Karpas-422 (cell line): ENCODE results near the gene PLA2G4A. TPM values are rescaled to one million over a fixed set of nuclear protein-coding genes. Genes with fewer than 3 reads are reported as not detected.
"Not testable (repeated sequence)": the region's sequence is repeated elsewhere in the genome, so short reads cannot be mapped to it uniquely, and the experiment has no call there.

Source experiments
- DNase-seq: peaks from one replicate; pipeline ENCODE4 v3.0.0-alpha.2; 2015
- H2AFZ ChIP-seq: fragments of 200-600 bp; sonication (generic); 2 replicates; pipeline ENCODE4 v1.6.1; 2014; ENCODE audit warnings: antibody characterized with exemption, low read length, mixed read lengths
- H3K27ac ChIP-seq: fragments of 200-600 bp; sonication (generic); 2 replicates; pipeline ENCODE4 v1.5.1; 2014; ENCODE audit warnings: mild to moderate bottlenecking, low read length, moderate library complexity
- H3K27me3 ChIP-seq: fragments of 200-600 bp; sonication (generic); 2 replicates; pipeline ENCODE4 v1.6.1; 2014; ENCODE audit warnings: low read length, mixed read lengths
- H3K36me3 ChIP-seq: fragments of 200-600 bp; sonication (generic); 2 replicates; pipeline ENCODE4 v1.6.1; 2014; ENCODE audit warnings: low read length, mixed read lengths; ENCODE audit not compliant: insufficient read depth
- H3K4me1 ChIP-seq: fragments of 200-600 bp; sonication (generic); 2 replicates; pipeline ENCODE4 v1.6.1; 2014; ENCODE audit warnings: mild to moderate bottlenecking, low read length, mixed read lengths
- H3K4me2 ChIP-seq: fragments of 200-600 bp; sonication (generic); 2 replicates; pipeline ENCODE4 v1.6.1; 2014; ENCODE audit warnings: low read length, low read depth, mild to moderate bottlenecking; ENCODE audit not compliant: poor library complexity, severe bottlenecking
- H3K4me3 ChIP-seq: fragments of 200-600 bp; sonication (generic); 2 replicates; pipeline ENCODE4 v1.5.1; 2014; ENCODE audit warnings: mild to moderate bottlenecking, antibody characterized with exemption, low read length, mixed read lengths
- H3K79me2 ChIP-seq: fragments of 200-600 bp; sonication (generic); 2 replicates; pipeline ENCODE4 v1.6.1; 2014; ENCODE audit warnings: mild to moderate bottlenecking, low read length, mixed read lengths
- H3K9ac ChIP-seq: fragments of 200-600 bp; sonication (generic); 2 replicates; pipeline ENCODE4 v1.6.0; 2014; ENCODE audit warnings: low read length
- H3K9me2 ChIP-seq: fragments of 200-600 bp; sonication (generic), shearing (Covaris generic); replicated peaks from 2 replicates; pipeline ENCODE4 v1.6.0; 2014; ENCODE audit warnings: mild to moderate bottlenecking, low read length, moderate library complexity; ENCODE audit not compliant: insufficient read depth
- H3K9me3 ChIP-seq: fragments of 300-700, 200-600 bp; sonication (generic); 2 replicates; pipeline ENCODE4 v1.6.1; 2014; ENCODE audit warnings: low read length, mixed read lengths
- H4K20me1 ChIP-seq: fragments of 200-600 bp; sonication (generic); 2 replicates; pipeline ENCODE4 v1.6.1; 2014; ENCODE audit warnings: mild to moderate bottlenecking, antibody characterized with exemption, low read length, low read depth; ENCODE audit not compliant: insufficient read depth
- total RNA-seq: library from RNA; depleted of rRNA; stranded (reverse); fragments of >200 nt; shearing (Covaris generic); gene quantifications from 2 replicates; pipeline ENCODE4 v1.2.3, GENCODE V29; 2014; ENCODE audit warnings: low replicate concordance

Gene PLA2G4A
- total RNA-seq, 1 experiment from 2014 or later: not detected

- not testable (repeated sequence) for H4K20me1 ChIP-seq, H3K79me2 ChIP-seq, H2AFZ ChIP-seq, H3K27me3 ChIP-seq, H3K36me3 ChIP-seq, H3K9me3 ChIP-seq, H3K4me2 ChIP-seq, H3K4me3 ChIP-seq, H3K9me2 ChIP-seq, H3K9ac ChIP-seq, H3K4me1 ChIP-seq, H3K27ac ChIP-seq
- peak; percentile 43 for DNase-seq
These were observed 88.5 kb downstream of the PLA2G4A start for GRCh38 chr1:186917106-186917786.

GRCh38 chr1:186921386-186921785 is 92.6 kb downstream of the PLA2G4A start:
- not testable (repeated sequence) for H3K27ac ChIP-seq, H3K9ac ChIP-seq, H3K9me3 ChIP-seq, H2AFZ ChIP-seq, H3K4me2 ChIP-seq, H3K9me2 ChIP-seq, H3K27me3 ChIP-seq, H3K4me1 ChIP-seq, H3K79me2 ChIP-seq, DNase-seq, H3K4me3 ChIP-seq, H3K36me3 ChIP-seq, H4K20me1 ChIP-seq

GRCh38 chr1:186922814-186923213 is 94.1 kb downstream of the PLA2G4A start:
- H3K9ac ChIP-seq, H3K4me2 ChIP-seq, DNase-seq, H2AFZ ChIP-seq, H4K20me1 ChIP-seq, H3K9me3 ChIP-seq, H3K4me3 ChIP-seq, H3K27ac ChIP-seq, H3K27me3 ChIP-seq, H3K9me2 ChIP-seq, H3K4me1 ChIP-seq, H3K36me3 ChIP-seq, H3K79me2 ChIP-seq: not testable (repeated sequence)

GRCh38 chr1:186923486-186923885 is 94.7 kb downstream of the PLA2G4A start:
- H3K4me1 ChIP-seq: no peaks in the 10 kb centered on the region
- H3K9me2 ChIP-seq: no peaks in the 10 kb centered on the region
- no peak overlapping the region for H3K9ac ChIP-seq
- no peaks in the 10 kb centered on the region for H3K9me3 ChIP-seq
- H4K20me1 ChIP-seq: no peaks in the 10 kb centered on the region
- no peak overlapping the region for H2AFZ ChIP-seq
- no peaks in the 10 kb centered on the region for H3K79me2 ChIP-seq
- no peak overlapping the region for H3K4me3 ChIP-seq
- no peaks in the 10 kb centered on the region for H3K27me3 ChIP-seq
- no peaks in the 10 kb centered on the region for H3K36me3 ChIP-seq
- no peak overlapping the region for H3K4me2 ChIP-seq
- DNase-seq: no peak
- H3K27ac ChIP-seq: no peak overlapping the region

GRCh38 chr1:186925881-186926669 is 97.3 kb downstream of the PLA2G4A start:
- Histone ChIP-seq H2AFZ (no peak overlapping the region), H3K9me2 (no peaks in the 10 kb centered on the region), H3K27me3 (no peaks in the 10 kb centered on the region), H4K20me1 (no peaks in the 10 kb centered on the region), H3K36me3 (no peaks in the 10 kb centered on the region), H3K9me3 (no peaks in the 10 kb centered on the region), H3K79me2 (no peaks in the 10 kb centered on the region), H3K4me2 (no peak overlapping the region), H3K9ac (no peak overlapping the region), H3K4me3 (no peak overlapping the region), H3K4me1 (no peaks in the 10 kb centered on the region), H3K27ac (no peak overlapping the region)
- no peak for DNase-seq

- Histone ChIP-seq H3K4me1 (no peaks in the 10 kb centered on the region), H3K4me3 (no peak overlapping the region), H3K4me2 (no peak overlapping the region), H2AFZ (no peak overlapping the region), H3K9me3 (no peaks in the 10 kb centered on the region), H3K9ac (no peak overlapping the region), H3K27ac (no peak overlapping the region), H3K79me2 (no peaks in the 10 kb centered on the region), H3K36me3 (no peaks in the 10 kb centered on the region), H3K9me2 (no peaks in the 10 kb centered on the region), H3K27me3 (no peaks in the 10 kb centered on the region), H4K20me1 (no peaks in the 10 kb centered on the region)
- no peak for DNase-seq
These were observed 99.1 kb downstream of the PLA2G4A start for GRCh38 chr1:186927884-186928283.

- no peaks in the 10 kb centered on the region for H3K79me2 ChIP-seq
- H3K27me3 ChIP-seq: no peaks in the 10 kb centered on the region
- H3K4me2 ChIP-seq: no peak overlapping the region
- no peaks in the 10 kb centered on the region for H3K36me3 ChIP-seq
- H3K9me3 ChIP-seq: no peaks in the 10 kb centered on the region
- H3K4me1 ChIP-seq: no peaks in the 10 kb centered on the region
- no peaks in the 10 kb centered on the region for H3K9me2 ChIP-seq
- no peak overlapping the region for H3K4me3 ChIP-seq
- H3K27ac ChIP-seq: no peak overlapping the region
- DNase-seq: no peak
- H3K9ac ChIP-seq: no peak overlapping the region
- no peak overlapping the region for H2AFZ ChIP-seq
- H4K20me1 ChIP-seq: no peaks in the 10 kb centered on the region
These were observed 101.5 kb downstream of the PLA2G4A start for GRCh38 chr1:186930238-186930637.

GRCh38 chr1:186937016-186937670 is 108.4 kb downstream of the PLA2G4A start:
- H3K27me3 ChIP-seq: no peaks in the 10 kb centered on the region
- no peak overlapping the region for H3K9ac ChIP-seq
- no peaks in the 10 kb centered on the region for H3K79me2 ChIP-seq
- no peaks in the 10 kb centered on the region for H4K20me1 ChIP-seq
- H3K9me2 ChIP-seq: no peaks in the 10 kb centered on the region
- no peaks in the 10 kb centered on the region for H3K9me3 ChIP-seq
- no peak overlapping the region for H3K4me2 ChIP-seq
- no peak overlapping the region for H3K4me3 ChIP-seq
- no peaks in the 10 kb centered on the region for H3K4me1 ChIP-seq
- H3K27ac ChIP-seq: no peak overlapping the region
- DNase-seq: no peak
- no peak overlapping the region for H2AFZ ChIP-seq
- no peaks in the 10 kb centered on the region for H3K36me3 ChIP-seq
